Adipocyte (in vitro differentiated cells): ENCODE measurements around the gene PAOX.
"Not testable (repeated sequence)": the region's sequence is repeated elsewhere in the genome, so short reads cannot be mapped to it uniquely, and the experiment has no call there.

Experiments used
- DNase-seq: peaks from one replicate; pipeline ENCODE4 v3.0.0-alpha.2; 2015; ENCODE audit warnings: low read depth
- H3K27me3 ChIP-seq: replicated peaks from 2 replicates; pipeline ENCODE4 v1.7.0; 2013; ENCODE audit warnings: mild to moderate bottlenecking, low read length, moderate library complexity; ENCODE audit not compliant: control insufficient read depth, insufficient read depth
- H3K36me3 ChIP-seq: 2 replicates; pipeline ENCODE4 v1.7.0; 2013; ENCODE audit warnings: low read length, mild to moderate bottlenecking, moderate library complexity; ENCODE audit not compliant: control insufficient read depth, insufficient read depth, severe bottlenecking
- H3K4me1 ChIP-seq: 2 replicates; pipeline ENCODE4 v1.7.0; 2013; ENCODE audit warnings: mild to moderate bottlenecking, low read length, moderate library complexity; ENCODE audit not compliant: control insufficient read depth, insufficient read depth
- H3K4me3 ChIP-seq: 2 replicates; pipeline ENCODE4 v1.7.0; 2013; ENCODE audit warnings: mild to moderate bottlenecking, low read length, moderate library complexity
- H3K9ac ChIP-seq: 2 replicates; pipeline ENCODE4 v1.7.0; 2013; ENCODE audit warnings: mild to moderate bottlenecking, low read length, moderate library complexity
- H3K9me3 ChIP-seq: 2 replicates; pipeline ENCODE4 v1.7.0; 2013; ENCODE audit warnings: mild to moderate bottlenecking, low read length, moderate library complexity; ENCODE audit not compliant: control insufficient read depth

Gene PAOX

DNA sequence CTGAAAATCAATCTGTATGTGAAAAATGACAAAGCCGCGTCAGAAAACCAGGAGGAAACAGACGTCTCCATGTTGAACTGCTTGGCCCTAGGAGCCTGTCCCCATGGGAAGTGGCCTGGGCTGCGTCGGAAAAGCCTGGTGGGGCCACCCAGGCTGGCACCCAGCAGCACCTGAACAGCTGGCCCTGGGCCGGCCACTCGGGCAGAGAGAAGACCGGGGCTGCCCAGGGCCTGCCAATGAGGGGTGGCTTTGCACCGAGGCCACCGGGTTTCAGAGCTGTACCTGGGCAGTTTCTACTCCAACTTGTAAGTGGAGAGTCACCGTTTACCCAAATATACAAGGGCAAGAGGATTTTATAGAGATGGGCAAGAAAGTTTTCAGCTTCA lies 20.1 kb upstream of the PAOX start:
- DNase-seq = no peak
- no peak overlapping the region for H3K9ac ChIP-seq
- H3K9me3 ChIP-seq = no peaks in the 10 kb centered on the region
- H3K27me3 ChIP-seq = no peaks in the 10 kb centered on the region
- no peak overlapping the region for H3K4me3 ChIP-seq
- peaks cover 22% of the 10 kb centered on the region for H3K36me3 ChIP-seq
- no peaks in the 10 kb centered on the region for H3K4me1 ChIP-seq

DNA sequence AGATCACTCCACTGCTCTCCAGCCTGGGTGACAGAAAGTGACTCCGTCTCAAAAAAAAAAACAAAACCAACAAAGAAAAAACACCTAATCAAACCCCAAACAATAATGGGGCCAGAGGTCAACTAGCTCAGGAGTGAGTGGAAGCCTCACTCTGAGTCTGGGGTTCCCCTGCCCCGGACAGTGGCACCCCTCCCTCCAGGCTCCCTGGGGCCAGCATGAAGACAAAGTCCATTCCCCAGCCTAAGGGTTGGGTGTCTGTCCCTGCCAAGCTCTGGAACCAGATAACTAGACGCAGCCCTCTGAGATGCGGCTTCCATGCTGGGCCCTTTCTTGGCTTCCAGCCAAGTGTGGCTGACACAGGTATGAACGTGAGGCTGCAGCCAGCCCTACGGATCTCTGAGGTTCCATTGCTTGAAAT lies 19.5 kb upstream of the PAOX start:
- no peaks in the 10 kb centered on the region for H3K9me3 ChIP-seq
- H3K36me3 ChIP-seq = peaks cover 29% of the 10 kb centered on the region
- no peaks in the 10 kb centered on the region for H3K4me1 ChIP-seq
- DNase-seq = no peak
- H3K27me3 ChIP-seq = no peaks in the 10 kb centered on the region
- H3K9ac ChIP-seq = no peak overlapping the region
- no peak overlapping the region for H3K4me3 ChIP-seq

DNA sequence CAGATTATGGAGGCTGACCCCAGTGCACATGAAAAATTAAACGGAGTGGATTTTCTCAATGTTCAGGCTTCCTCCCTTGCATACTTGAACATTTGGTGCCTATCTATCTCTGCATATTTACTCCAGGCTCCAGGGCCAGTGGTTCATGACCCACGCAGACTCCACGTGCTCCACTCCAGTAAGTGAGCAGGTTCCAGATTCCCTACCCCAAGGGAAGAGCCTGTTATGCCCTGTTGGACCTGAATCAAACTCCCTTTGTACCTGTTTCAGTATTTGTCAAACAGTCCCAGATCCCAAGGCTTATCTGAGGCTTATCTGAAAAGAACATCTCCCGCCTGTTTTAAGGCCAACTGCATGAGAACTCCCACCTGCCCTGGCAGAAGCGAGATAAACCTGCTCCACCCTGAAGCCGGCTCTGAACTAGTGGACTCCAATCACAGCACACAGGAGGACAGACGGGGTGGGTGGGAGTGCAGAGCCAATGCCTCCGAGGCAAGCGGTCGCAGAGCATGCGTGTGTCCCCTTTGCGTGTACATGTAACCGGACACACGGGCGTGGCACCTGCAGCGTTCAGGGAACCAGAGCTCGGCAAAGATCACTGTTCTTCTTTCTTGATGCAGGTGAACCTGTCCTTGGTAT lies 19.0 kb upstream of the PAOX start:
- Histone ChIP-seq H3K9me3 (no peaks in the 10 kb centered on the region), H3K9ac (no peak overlapping the region), H3K27me3 (no peaks in the 10 kb centered on the region), H3K4me3 (no peak overlapping the region), H3K36me3 (peaks cover 34% of the 10 kb centered on the region), H3K4me1 (no peaks in the 10 kb centered on the region)
- no peak for DNase-seq

DNA sequence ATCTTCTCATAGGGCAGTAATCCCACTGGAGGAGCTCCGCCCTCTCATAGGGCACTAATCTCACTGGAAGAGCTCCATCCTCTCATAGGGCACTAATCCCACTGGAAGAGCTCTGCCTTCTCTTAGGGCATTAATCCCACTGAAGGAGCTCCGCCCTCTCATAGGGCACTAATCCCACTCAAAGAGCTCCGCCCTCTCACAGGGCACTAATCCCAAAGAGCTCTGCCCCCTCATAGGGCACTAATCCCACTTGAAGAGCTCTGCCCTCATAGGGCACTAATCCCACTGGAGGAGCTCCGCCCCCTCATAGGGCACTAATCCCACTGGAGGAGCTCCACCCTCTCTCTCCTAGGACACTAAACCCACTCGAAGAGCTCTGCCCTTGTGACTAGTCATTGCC lies 17.8 kb upstream of the PAOX start:
- Histone ChIP-seq H3K27me3 (no peaks in the 10 kb centered on the region), H3K4me1 (no peaks in the 10 kb centered on the region), H3K9ac (no peak overlapping the region), H3K36me3 (peaks cover 45% of the 10 kb centered on the region), H3K9me3 (no peaks in the 10 kb centered on the region), H3K4me3 (no peak overlapping the region)
- DNase-seq = no peak

DNA sequence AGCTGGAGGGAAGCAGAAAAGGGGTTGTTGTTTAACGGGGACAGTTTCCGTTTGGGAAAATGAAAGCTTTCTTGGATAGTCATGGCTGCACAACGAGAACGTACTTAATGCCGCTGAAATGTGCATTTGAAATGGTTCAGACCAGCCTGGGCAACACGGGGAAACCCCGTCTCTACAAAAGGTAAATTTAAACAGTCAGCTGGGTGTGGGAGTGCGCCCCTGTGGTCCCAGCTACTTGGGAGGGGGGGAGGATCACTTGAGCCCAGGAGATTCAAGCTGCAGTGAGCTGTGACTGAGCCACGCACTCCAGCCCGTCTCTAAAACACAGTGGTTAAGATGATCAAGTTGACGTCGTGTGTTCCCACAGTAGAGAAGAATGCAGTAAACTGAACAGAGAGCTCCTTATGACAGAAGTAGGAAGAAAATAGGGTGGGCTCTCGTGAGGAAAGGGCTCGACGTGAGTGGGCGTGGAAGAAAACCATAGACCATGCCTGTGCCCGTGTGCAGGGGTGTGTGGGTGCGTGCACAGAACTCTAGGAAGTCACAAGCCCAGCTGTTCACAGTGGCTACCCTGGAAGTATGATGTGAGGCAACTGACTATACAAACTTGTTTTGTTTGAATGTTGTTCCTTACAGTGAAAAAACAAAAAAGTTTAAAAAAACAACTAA lies 17.2 kb upstream of the PAOX start:
- H3K9ac ChIP-seq = no peak overlapping the region
- H3K27me3 ChIP-seq = no peaks in the 10 kb centered on the region
- no peak for DNase-seq
- H3K4me1 ChIP-seq = no peaks in the 10 kb centered on the region
- peaks cover 52% of the 10 kb centered on the region for H3K36me3 ChIP-seq
- no peaks in the 10 kb centered on the region for H3K9me3 ChIP-seq
- no peak overlapping the region for H3K4me3 ChIP-seq

DNA sequence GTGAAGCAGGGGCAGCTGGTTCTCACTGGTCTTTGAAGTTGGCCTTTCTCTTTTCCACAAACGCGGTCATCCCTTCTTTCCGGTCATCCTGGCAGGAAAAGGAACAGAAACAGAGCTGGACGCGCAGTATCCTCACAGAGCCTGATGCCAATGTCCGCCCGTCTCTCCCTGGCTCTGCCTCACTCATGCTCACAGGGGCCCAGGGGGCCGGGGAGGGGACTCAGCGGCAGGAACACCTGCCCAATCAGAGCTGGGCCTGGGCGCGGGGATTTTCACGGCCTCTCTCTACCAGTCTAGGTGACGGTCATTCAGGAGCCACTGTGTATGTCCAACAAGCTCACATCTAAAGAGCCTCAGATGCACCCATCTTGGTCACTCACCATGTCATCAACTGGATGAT lies 16.2 kb upstream of the PAOX start:
- Histone ChIP-seq H3K9ac (no peak overlapping the region), H3K9me3 (no peaks in the 10 kb centered on the region), H3K4me3 (no peak overlapping the region), H3K4me1 (no peaks in the 10 kb centered on the region), H3K36me3 (peaks cover 55% of the 10 kb centered on the region), H3K27me3 (no peaks in the 10 kb centered on the region)
- DNase-seq = no peak

DNA sequence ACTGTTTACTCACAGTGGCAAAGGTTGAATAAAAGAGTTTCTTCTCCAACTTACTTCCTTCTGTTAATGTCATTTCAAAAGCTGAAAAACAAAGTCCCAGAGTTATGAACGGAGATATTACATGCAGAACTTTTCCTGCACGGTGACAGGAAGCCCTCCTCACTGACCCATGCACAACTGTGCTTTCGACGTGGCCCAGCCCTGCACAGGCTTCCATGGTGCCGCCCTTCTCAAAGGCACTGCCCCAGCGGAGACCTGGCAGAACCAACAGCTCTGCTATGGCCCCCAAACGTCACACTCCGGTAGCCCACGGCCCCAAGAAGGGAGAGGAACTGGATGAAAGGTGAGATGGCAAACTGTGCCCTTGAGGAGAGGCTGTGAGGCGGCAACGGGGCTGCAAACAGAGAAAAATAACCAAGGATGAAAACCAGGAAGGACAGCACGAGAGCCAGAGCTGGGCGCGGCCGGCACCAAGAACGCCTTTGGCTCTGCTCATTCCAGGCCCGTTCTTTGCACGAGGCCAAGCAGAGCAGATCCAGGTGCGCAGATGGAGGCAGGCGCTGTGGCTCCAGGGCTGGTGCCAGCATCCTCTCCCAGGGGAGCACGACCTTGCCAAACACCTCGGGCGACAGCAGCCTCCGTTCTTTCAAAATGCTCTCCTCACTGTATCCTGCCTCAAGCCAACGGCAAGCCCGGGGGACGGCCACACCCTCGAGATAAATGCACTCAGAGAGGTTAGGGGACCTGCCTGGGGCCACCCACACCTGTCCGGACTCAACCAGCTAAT lies 14.2 kb upstream of the PAOX start:
- Histone ChIP-seq H3K36me3 (peaks cover 75% of the 10 kb centered on the region), H3K4me3 (no peak overlapping the region), H3K4me1 (no peaks in the 10 kb centered on the region), H3K27me3 (no peaks in the 10 kb centered on the region), H3K9ac (no peak overlapping the region), H3K9me3 (no peaks in the 10 kb centered on the region)
- DNase-seq = no peak

DNA sequence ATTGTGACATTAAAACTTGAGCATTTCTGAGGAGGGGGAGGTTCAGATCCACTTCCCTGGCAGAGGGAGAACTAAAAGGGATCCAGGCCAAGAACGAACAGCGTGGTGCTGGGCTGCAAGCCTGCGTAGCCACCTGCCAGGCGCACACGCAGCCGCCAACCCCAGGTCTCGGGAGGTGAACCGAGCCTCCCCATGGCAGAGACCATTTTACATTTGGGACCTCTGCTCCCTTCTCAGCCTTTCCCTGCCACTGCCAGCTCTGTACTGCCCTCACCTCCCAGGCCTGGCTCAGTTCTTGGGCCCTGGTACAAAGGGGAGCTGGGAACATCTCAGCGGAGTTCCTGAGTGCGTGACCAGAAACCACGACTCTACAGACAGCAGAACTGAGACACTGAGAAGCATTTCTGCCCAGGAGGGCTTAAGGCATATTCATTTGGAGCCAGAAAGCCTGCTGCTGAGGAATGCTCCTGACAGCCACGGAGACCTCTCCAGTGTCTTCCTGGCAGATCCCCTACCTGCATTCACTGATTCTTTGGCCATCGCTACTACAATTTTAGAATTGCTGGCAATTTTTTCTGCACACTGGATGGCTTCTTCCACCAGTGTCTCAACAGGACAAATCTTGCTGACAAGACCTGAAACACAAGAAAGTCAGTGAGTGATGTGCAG lies 13.5 kb upstream of the PAOX start:
- H3K4me3 ChIP-seq = no peak overlapping the region
- no peak for DNase-seq
- no peak overlapping the region for H3K9ac ChIP-seq
- H3K4me1 ChIP-seq = no peaks in the 10 kb centered on the region
- no peaks in the 10 kb centered on the region for H3K9me3 ChIP-seq
- peaks cover 82% of the 10 kb centered on the region for H3K36me3 ChIP-seq
- H3K27me3 ChIP-seq = no peaks in the 10 kb centered on the region

DNA sequence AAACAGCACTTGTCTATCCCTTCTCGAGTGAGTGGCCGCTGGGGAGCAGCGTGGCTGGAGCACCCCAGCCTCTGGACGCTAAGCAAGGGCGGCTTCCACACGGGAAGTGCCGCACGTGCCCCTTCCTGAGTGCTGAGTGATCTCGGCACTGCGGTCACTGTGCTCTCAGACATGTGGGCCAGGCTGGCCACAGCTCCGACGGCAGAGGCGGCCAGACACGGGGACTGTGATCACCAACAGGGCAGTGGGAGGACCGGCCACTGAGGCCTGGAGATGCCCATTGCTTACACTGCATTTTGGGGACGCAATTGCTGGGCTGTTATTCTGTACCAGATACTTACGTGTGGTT lies 13.0 kb upstream of the PAOX start:
- H3K27me3 ChIP-seq = no peaks in the 10 kb centered on the region
- DNase-seq = no peak
- no peak overlapping the region for H3K4me3 ChIP-seq
- no peak overlapping the region for H3K9ac ChIP-seq
- H3K36me3 ChIP-seq = peaks cover 84% of the 10 kb centered on the region
- no peaks in the 10 kb centered on the region for H3K9me3 ChIP-seq
- H3K4me1 ChIP-seq = no peaks in the 10 kb centered on the region

DNA sequence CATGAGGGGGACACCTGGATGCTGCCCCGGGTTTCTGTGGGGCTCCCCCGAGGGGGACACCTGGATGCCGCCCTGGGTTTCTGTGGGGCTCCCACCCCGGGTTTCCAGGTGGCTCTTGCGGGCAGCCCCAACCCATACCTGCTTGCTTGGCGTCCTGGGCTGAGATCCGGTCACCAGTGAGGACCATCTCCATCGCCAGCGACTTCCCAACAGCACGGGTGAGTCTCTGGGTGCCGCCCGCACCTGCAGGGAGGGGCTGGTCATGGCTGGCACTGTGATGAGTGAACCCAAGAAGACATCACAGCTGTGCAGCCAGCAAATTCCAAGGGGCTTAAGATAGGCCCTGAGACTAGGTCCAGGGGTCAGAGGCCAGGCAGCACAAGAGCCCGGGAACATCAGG lies 12.3 kb upstream of the PAOX start:
- H3K4me3 ChIP-seq = no peak overlapping the region
- H3K36me3 ChIP-seq = peaks cover 87% of the 10 kb centered on the region
- H3K9me3 ChIP-seq = no peaks in the 10 kb centered on the region
- peaks cover 5% of the 10 kb centered on the region for H3K4me1 ChIP-seq
- DNase-seq = no peak
- no peaks in the 10 kb centered on the region for H3K27me3 ChIP-seq
- no peak overlapping the region for H3K9ac ChIP-seq

DNA sequence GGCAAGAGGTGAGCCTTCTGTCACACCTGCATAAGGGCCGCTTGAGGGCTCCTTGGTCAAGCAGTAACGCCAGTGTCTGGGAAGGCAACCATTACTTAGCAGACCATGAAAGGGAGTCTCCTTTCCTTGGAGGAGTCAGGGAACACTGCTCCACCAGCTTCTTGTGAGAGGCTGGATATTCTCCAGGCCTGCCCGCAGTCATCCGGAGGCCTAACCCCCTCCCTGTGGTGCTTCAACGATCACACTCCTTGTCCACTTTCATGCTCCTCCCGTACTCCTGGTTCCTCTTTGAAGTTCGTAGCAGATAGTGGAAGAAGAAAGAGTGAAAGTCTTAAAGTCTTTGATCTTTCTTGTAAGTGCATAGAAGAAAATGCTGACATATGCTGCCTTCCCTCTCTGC lies 11.6 kb upstream of the PAOX start:
- Histone ChIP-seq H3K4me1 (peaks cover 12% of the 10 kb centered on the region), H3K36me3 (peaks cover 80% of the 10 kb centered on the region)
- H3K4me3 ChIP-seq, DNase-seq, H3K9me3 ChIP-seq, H3K27me3 ChIP-seq, H3K9ac ChIP-seq: not testable (repeated sequence)
